Measurements from ENCODE around the gene PAK1. TPM values are rescaled to one million over a fixed set of nuclear protein-coding genes. Genes with fewer than 3 reads are reported as not detected.

The PAK1 gene
- total and polyA plus RNA-seq, 2 of the 8 experiments (the other 6 are each of a cell fraction or from before 2014, with no cell fraction given), result 87.7 to 151 TPM

- no peak for TF ChIP-seq MAX (IDR thresholded peaks at IDR 0.05)
- TF ChIP-seq SUZ12 (IDR thresholded peaks at IDR 0.05; ENCODE audit: low read length), result no peak
- TF ChIP-seq CEBPB (IDR thresholded peaks at IDR 0.05; ENCODE audit: low read depth, low read length), result no peak
- no peak for TF ChIP-seq EZH2 (IDR thresholded peaks at IDR 0.05; ENCODE audit: low read depth, low read length, severe bottlenecking)
- no peak for TF ChIP-seq KDM4A (IDR thresholded peaks at IDR 0.05; ENCODE audit: low read depth, low read length, severe bottlenecking)
- no peak for TF ChIP-seq HDAC6 (IDR thresholded peaks at IDR 0.05; ENCODE audit: low read depth, low read length)
These were observed 29.6 kb downstream of the PAK1 start (continued) for GRCh38 chr11:77444261-77444660.
